Smooth muscle cell (in vitro differentiated cells): ENCODE measurements around the gene KPNB1. TPM values are rescaled to one million over a fixed set of nuclear protein-coding genes. Genes with fewer than 3 reads are reported as not detected.

Experiments used
- DNase-seq: peaks from one replicate; lab custom pipeline; 2025; ENCODE audit not compliant: unreplicated experiment; lab: John Stamatoyannopoulos, UW
- H2AFZ ChIP-seq: fragments of 200-600 bp; sonication (generic); 2 replicates; pipeline ENCODE4 v1.6.0; 2016; ENCODE audit warnings: antibody characterized with exemption, low read depth, mild to moderate bottlenecking
- H3F3A ChIP-seq: fragments of 200-600 bp; sonication (generic); 2 replicates; pipeline ENCODE4 v1.6.0; 2017; ENCODE audit warnings: antibody characterized with exemption, low read depth
- H3K27ac ChIP-seq: fragments of 200-600 bp; sonication (generic); 2 replicates; pipeline ENCODE4 v1.5.1; 2016; ENCODE audit warnings: low read depth, mild to moderate bottlenecking
- H3K27me3 ChIP-seq: fragments of 200-600 bp; sonication (generic); 2 replicates; pipeline ENCODE4 v1.6.1; 2016; ENCODE audit warnings: low read depth, mild to moderate bottlenecking
- H3K36me3 ChIP-seq: fragments of 200-600 bp; sonication (generic); 2 replicates; pipeline ENCODE4 v1.5.1; 2016; ENCODE audit warnings: low read depth
- H3K4me1 ChIP-seq: fragments of 200-600 bp; sonication (generic); 2 replicates; pipeline ENCODE4 v1.5.1; 2016; ENCODE audit warnings: low read depth
- H3K4me2 ChIP-seq: fragments of 200-600 bp; sonication (generic); 2 replicates; pipeline ENCODE4 v1.6.0; 2016; ENCODE audit warnings: mild to moderate bottlenecking
- H3K4me3 ChIP-seq: fragments of 200-600 bp; sonication (generic); 2 replicates; pipeline ENCODE4 v1.5.1; 2016; ENCODE audit warnings: mild to moderate bottlenecking
- H3K79me2 ChIP-seq: fragments of 200-600 bp; sonication (generic); 2 replicates; pipeline ENCODE4 v1.6.0; 2016; ENCODE audit warnings: low read depth, mild to moderate bottlenecking
- H3K9ac ChIP-seq: fragments of 200-600 bp; sonication (generic); 2 replicates; pipeline ENCODE4 v1.6.0; 2016; ENCODE audit warnings: low read depth
- H3K9me3 ChIP-seq: fragments of 200-600 bp; sonication (generic); replicated peaks from 2 replicates; pipeline ENCODE4 v1.5.1; 2016; ENCODE audit warnings: low read depth
- H4K20me1 ChIP-seq: fragments of 200-600 bp; sonication (generic); 2 replicates; pipeline ENCODE4 v1.6.0; 2016; ENCODE audit warnings: low read depth
- WGBS: methylation state at CpG from one replicate; pipeline ENCODE4 v1.1.7; 2016; ENCODE audit warnings: low lambda C conversion rate; 5-methylcytosine and 5-hydroxymethylcytosine counted together
- polyA plus RNA-seq: library from polyadenylated mRNA; unstranded; fragments of >200 nt; fragmentation: Nextera tagmentation; extraction: Ambion mirVana; gene quantifications from 2 replicates; pipeline ENCODE4 v1.2.1, GENCODE V29; 2016
- total RNA-seq: library from RNA; depleted of rRNA; stranded (reverse); fragments of >200 nt; gene quantifications from 2 replicates; pipeline ENCODE4 v1.2.3, GENCODE V29; 2014
- TF ChIP-seq, protein P1 (sequence below): fragments of 200-600 bp; sonication (generic); IDR thresholded peaks from 2 replicates; pipeline ENCODE4 v1.5.1; 2017; ENCODE audit warnings: borderline replicate concordance, mild to moderate bottlenecking, antibody characterized with exemption; ENCODE audit not compliant: insufficient read depth, poor library complexity, severe bottlenecking

Gene KPNB1
- total and polyA plus RNA-seq, 2 experiments from 2014 or later, result 78.8 to 242 TPM

DNA sequence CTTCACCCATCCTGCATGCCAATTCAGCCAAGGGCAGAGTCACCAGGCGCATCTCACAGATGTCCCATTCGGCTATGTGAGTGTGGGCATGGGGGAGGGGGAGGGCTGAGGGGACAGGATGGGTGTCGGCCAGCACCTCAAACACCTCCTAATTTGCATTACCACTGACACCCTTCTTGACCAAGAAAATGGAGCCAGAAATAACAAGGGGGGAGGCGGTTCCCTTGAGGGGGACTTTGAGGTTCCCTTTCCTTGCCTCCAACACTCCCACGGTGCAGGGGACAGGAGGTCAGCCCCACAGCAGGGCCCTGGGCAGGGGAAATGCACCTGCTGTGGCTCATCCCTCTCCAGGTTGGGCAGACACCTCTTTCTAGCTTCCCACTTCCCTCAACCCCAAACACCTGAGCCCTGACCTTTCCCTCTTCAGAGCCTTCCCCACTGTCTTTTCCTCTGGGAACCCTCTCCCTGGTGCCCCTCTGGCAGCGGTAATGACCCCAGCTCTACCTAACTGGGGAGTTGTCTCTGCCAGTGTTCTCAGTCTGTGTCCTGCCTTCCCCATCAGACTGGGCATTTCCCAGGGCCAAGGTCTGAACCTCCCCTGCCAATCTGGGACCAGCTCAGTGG is 65.2 kb downstream of the KPNB1 start:
- WGBS, result 92% methylated on average over 6 of the region's 6 CpGs
- no peaks in the 10 kb centered on the region for H3K9me3 ChIP-seq
- DNase-seq, result no peak
- H2AFZ ChIP-seq, result no peak overlapping the region
- peaks cover 3% of the 10 kb centered on the region for H3K27me3 ChIP-seq
- H3K9ac ChIP-seq, result no peak overlapping the region
- H3K4me3 ChIP-seq, result no peak overlapping the region
- H3K36me3 ChIP-seq, result no peaks in the 10 kb centered on the region
- no peaks in the 10 kb centered on the region for H3K79me2 ChIP-seq
- no peaks in the 10 kb centered on the region for H4K20me1 ChIP-seq
- TF ChIP-seq, protein P1, sequence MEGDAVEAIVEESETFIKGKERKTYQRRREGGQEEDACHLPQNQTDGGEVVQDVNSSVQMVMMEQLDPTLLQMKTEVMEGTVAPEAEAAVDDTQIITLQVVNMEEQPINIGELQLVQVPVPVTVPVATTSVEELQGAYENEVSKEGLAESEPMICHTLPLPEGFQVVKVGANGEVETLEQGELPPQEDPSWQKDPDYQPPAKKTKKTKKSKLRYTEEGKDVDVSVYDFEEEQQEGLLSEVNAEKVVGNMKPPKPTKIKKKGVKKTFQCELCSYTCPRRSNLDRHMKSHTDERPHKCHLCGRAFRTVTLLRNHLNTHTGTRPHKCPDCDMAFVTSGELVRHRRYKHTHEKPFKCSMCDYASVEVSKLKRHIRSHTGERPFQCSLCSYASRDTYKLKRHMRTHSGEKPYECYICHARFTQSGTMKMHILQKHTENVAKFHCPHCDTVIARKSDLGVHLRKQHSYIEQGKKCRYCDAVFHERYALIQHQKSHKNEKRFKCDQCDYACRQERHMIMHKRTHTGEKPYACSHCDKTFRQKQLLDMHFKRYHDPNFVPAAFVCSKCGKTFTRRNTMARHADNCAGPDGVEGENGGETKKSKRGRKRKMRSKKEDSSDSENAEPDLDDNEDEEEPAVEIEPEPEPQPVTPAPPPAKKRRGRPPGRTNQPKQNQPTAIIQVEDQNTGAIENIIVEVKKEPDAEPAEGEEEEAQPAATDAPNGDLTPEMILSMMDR, result no peak
- peaks cover 2% of the 10 kb centered on the region for H3F3A ChIP-seq
- peaks cover 3% of the 10 kb centered on the region for H3K4me1 ChIP-seq
- H3K4me2 ChIP-seq, result no peak overlapping the region
- no peak overlapping the region for H3K27ac ChIP-seq

GRCh38 chr17:47715669-47716325 is 66.1 kb downstream of the KPNB1 start:
- Histone ChIP-seq H3K9ac (no peak overlapping the region), H3F3A (peaks cover 2% of the 10 kb centered on the region), H3K4me2 (no peak overlapping the region), H3K79me2 (no peaks in the 10 kb centered on the region), H4K20me1 (no peaks in the 10 kb centered on the region), H3K27ac (no peak overlapping the region), H3K9me3 (no peaks in the 10 kb centered on the region), H3K4me1 (peaks cover 3% of the 10 kb centered on the region), H3K4me3 (no peak overlapping the region), H3K27me3 (peaks cover 3% of the 10 kb centered on the region), H3K36me3 (no peaks in the 10 kb centered on the region), H2AFZ (no peak overlapping the region)
- no peak for DNase-seq
- 79% methylated on average over 9 of the region's 10 CpGs for WGBS
- TF ChIP-seq, protein P1, result no peak

DNA sequence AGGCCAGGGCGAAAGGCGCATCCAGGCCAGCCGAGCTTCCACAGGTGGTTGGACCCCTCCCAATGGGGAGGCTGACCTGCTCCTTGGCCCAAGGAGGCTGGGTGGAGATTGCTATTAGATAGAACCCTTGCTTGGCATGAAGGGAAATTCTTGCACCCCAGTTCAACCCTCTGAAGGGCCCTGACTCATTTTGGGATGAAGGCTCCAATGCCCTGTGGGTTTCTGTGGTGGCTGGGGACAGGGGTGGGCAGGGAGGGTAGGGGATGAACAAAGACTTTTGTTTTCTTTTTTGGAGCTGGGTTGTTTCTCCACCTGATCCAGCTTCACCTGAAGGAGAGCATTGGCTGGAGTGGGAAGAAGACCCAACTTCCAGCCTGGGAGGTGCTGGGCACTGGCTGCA is 66.7 kb downstream of the KPNB1 start:
- TF ChIP-seq, protein P1, result no peak
- DNase-seq, result no peak
- Histone ChIP-seq H3K79me2 (no peaks in the 10 kb centered on the region), H3K9ac (no peak overlapping the region), H3K4me1 (peaks cover 3% of the 10 kb centered on the region), H2AFZ (no peak overlapping the region), H3K9me3 (no peaks in the 10 kb centered on the region), H3K27me3 (peaks cover 3% of the 10 kb centered on the region), H3F3A (peaks cover 2% of the 10 kb centered on the region), H3K27ac (no peak overlapping the region), H4K20me1 (no peaks in the 10 kb centered on the region), H3K4me2 (no peak overlapping the region), H3K36me3 (no peaks in the 10 kb centered on the region), H3K4me3 (no peak overlapping the region)
- 93% methylated on average over 3 of the region's 3 CpGs for WGBS
